ENCODE measurements around the gene MKLN1.

DNA sequence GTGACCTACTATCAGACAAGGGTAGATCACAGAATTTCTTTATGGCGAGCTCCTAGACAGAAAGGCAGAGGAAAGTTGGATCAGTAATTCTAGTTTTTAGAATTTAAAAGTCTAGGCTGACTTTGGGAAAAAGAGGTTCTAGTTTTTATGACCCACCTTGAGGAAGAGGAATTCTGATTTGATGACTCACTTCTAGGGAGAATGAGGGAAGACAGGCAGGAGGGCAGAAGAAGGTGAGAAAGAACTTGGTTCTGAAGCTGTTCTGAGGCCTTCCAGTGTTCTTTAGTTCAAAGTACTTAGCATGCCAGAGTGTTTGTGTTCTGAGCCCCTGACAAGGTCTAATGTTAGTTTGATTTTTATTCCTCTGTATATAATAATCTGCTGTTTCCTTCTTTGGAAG, 131.6 kb downstream of the MKLN1 start:
- TF ChIP-seq CTCF (conservative IDR thresholded peaks at IDR 0.05; ENCODE audit: low read depth, low read length) (no peak), EZH2 (IDR thresholded peaks at IDR 0.05; ENCODE audit: borderline replicate concordance, low read depth, low read length, poor library complexity, severe bottlenecking) (no peak)
